Measurements from ENCODE around the gene PPP1R17.

The PPP1R17 gene

DNA sequence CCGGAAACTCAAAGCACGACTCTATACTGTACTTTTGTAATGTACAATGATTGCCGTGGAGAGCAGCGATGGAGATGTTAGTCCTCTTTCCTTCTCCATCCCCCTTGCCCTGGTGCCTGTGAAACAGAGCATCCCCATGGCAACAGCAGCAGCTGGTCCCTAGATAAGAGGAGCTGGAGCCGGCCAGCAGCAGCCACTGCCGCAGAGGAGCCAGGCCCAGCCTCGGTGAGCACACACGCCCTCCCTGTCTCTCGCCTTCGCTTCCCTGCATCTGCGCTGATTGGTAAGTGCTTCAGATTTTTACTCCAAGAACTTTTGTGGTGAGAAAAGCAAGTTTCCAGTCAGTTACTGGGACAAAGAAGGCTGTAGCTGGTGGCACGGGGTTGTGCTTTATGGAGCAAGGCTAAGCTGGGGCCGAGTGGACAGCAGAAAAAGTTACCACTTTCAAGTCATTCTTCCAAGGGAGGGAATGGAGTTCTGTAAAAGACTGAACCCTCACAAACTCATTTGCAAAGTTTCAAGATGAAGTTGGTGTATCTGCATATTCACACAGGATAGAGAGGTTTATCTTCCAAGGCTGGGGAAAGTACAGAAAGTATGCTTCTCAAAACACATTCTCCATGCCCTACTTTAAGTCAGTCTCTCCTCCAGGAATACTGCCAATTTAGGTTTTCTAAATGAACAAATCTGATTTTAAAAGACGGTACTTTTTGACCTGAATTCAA is at the start of gene PPP1R17:
PPP1R17 (plus strand) TSS at position 192 of the 725 bp plus-strand sequence. CDS start 5,227 bp downstream, outside the sequence.
- no peaks in the 10 kb centered on the region for H3K36me3 Mint-ChIP-seq (ENCODE audit: low read depth)
- no peak within 1 kb of the TSS for H3K4me3 Mint-ChIP-seq
- intact Hi-C loops (cut with micrococcal nuclease): no loop called here
- no peaks in the 10 kb centered on the region for H3K9me3 Mint-ChIP-seq
- no peak within 1 kb of the TSS for H3K27ac Mint-ChIP-seq
- H3K27me3 Mint-ChIP-seq: peaks cover 7% of the 10 kb centered on the region
- H3K4me1 Mint-ChIP-seq (ENCODE audit: low read depth): peaks cover 44% of the 10 kb centered on the region

DNA sequence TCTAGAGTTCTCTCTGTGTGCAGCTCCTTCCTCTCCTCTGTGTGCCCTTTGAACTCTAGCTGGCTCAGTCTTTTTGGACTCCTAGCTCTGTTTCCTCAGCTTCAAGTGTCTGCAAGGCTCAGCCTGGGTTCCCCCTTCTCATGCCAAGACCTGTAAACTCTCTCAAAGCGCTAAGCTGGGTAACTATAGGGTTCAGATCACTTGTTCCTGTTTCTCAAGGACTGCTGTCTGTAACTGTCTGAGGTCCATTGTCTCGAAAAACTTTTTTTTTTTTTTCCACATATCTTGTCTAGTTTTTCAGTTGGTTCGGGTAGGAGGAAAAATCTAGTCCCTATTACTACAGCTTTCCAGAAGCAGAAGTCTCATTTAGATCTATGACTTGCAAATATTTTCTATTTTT is 46.6 kb upstream of the PPP1R17 start:
- Mint-ChIP-seq H3K4me3 (no peak overlapping the region), H3K27ac (no peak overlapping the region), H3K9me3 (no peaks in the 10 kb centered on the region), H3K36me3 (ENCODE audit: low read depth) (no peaks in the 10 kb centered on the region), H3K4me1 (ENCODE audit: low read depth) (peaks cover 30% of the 10 kb centered on the region), H3K27me3 (no peaks in the 10 kb centered on the region)
- intact Hi-C loops (cut with micrococcal nuclease): no loop called here

GRCh38 chr7:31642681-31643115 is 44.3 kb upstream of the PPP1R17 start:
- intact Hi-C loops (cut with micrococcal nuclease): no loop called here
- H3K27me3 Mint-ChIP-seq: no peaks in the 10 kb centered on the region
- no peak overlapping the region for H3K4me3 Mint-ChIP-seq
- H3K9me3 Mint-ChIP-seq: no peaks in the 10 kb centered on the region
- peaks cover 35% of the 10 kb centered on the region for H3K4me1 Mint-ChIP-seq (ENCODE audit: low read depth)
- H3K27ac Mint-ChIP-seq: no peak overlapping the region
- no peaks in the 10 kb centered on the region for H3K36me3 Mint-ChIP-seq (ENCODE audit: low read depth)

GRCh38 chr7:31646942-31647341 is 40.1 kb upstream of the PPP1R17 start:
- Mint-ChIP-seq H3K4me1 (ENCODE audit: low read depth) (peaks cover 28% of the 10 kb centered on the region), H3K4me3 (no peak overlapping the region), H3K36me3 (ENCODE audit: low read depth) (no peaks in the 10 kb centered on the region), H3K27ac (no peak overlapping the region), H3K9me3 (no peaks in the 10 kb centered on the region), H3K27me3 (no peaks in the 10 kb centered on the region)
- intact Hi-C loops (cut with micrococcal nuclease): no loop called here

DNA sequence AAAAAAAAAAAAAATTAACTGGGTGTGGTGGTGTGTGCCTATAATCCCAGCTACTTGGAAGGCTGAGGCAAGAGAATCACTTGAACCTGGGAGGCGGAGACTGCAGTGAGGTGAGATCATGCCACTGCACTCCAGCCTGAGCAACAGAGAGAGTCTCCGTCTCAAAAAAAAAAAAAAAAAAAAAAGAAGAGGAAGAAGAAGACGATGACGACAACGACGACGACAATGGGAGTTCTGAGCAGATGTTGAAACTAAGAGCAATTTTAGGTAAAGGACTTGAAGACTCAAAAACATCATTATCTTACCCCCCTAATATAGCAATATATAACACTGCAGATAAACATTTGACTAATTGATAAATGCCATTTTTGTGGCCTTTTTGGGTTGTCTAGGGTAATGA is 39.5 kb upstream of the PPP1R17 start:
- no peaks in the 10 kb centered on the region for H3K9me3 Mint-ChIP-seq
- H3K4me3 Mint-ChIP-seq: no peak overlapping the region
- no peak overlapping the region for H3K27ac Mint-ChIP-seq
- peaks cover 22% of the 10 kb centered on the region for H3K4me1 Mint-ChIP-seq (ENCODE audit: low read depth)
- no peaks in the 10 kb centered on the region for H3K36me3 Mint-ChIP-seq (ENCODE audit: low read depth)
- no peaks in the 10 kb centered on the region for H3K27me3 Mint-ChIP-seq
- intact Hi-C loops (cut with micrococcal nuclease): no loop called here

GRCh38 chr7:31648288-31648687 is 38.7 kb upstream of the PPP1R17 start:
- H3K27me3 Mint-ChIP-seq: no peaks in the 10 kb centered on the region
- H3K36me3 Mint-ChIP-seq (ENCODE audit: low read depth): no peaks in the 10 kb centered on the region
- H3K4me1 Mint-ChIP-seq (ENCODE audit: low read depth): peaks cover 20% of the 10 kb centered on the region
- H3K27ac Mint-ChIP-seq: no peak overlapping the region
- no peak overlapping the region for H3K4me3 Mint-ChIP-seq
- intact Hi-C loops (cut with micrococcal nuclease): loop anchor here (1.0 kb wide), 1 partner anchor 88 kb away; no protein-coding TSS in a partner anchor
- H3K9me3 Mint-ChIP-seq: no peaks in the 10 kb centered on the region

DNA sequence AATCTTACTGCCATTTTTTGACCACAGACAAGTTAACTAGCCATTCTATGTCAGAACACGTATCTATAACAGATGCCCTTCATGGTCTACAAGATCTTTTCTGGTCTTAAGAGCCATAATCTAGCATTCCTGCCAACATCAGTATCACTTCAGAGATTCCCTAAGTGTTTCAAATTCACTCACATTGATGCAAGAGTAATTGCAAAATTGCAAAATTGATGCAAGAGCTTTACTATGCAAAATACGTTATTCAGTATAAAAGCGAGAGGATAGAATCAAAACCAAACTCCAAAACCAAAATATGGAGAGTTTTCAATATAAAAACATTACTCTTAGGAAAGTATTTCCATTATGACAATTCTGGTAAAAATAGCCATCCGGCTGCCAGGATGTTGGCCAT is 38.1 kb upstream of the PPP1R17 start:
- intact Hi-C loops (cut with micrococcal nuclease): loop anchor here (1.0 kb wide), 1 partner anchor 87 kb away; no protein-coding TSS in a partner anchor
- peaks cover 23% of the 10 kb centered on the region for H3K4me1 Mint-ChIP-seq (ENCODE audit: low read depth)
- H3K27ac Mint-ChIP-seq: no peak overlapping the region
- H3K4me3 Mint-ChIP-seq: no peak overlapping the region
- H3K9me3 Mint-ChIP-seq: no peaks in the 10 kb centered on the region
- H3K36me3 Mint-ChIP-seq (ENCODE audit: low read depth): no peaks in the 10 kb centered on the region
- no peaks in the 10 kb centered on the region for H3K27me3 Mint-ChIP-seq

DNA sequence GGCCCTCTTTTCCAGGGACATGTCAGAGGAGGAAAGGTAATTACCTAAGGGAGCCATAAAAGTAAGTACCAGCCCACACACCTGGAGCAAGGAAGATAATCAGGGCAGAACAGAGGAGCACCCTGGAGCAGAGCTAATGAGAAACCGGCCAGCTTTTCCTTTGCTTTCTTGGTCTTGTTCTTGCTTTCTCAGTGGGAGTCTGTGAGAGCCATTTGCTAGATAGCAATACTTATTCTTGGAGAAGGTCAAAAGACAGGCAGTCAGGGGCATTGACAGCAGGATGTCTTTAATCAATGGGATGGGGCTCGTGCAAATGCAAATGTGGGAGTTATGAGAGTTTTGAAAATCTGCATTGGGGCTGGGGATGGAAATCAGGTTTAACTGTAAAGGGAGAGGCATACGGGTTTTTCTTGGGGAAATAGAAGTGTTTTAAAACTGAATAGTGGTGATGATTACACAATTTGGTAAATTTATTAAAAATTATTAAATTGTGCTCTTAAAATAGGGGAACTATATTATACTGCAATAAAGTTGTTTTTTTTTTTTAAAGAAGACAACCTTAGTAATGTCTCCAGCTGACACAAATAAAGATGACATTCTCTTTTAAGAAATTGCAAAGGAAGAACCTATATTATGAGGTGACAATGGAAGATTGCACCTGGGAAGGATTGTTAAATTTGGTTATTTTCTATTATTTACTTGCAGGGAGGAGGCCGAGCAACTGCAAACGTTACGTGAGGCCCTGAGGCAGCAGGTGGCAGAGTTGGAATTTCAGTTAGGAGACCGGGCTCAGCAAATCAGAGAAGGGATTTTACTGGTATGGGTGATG is 35.6 kb upstream of the PPP1R17 start:
- Mint-ChIP-seq H3K36me3 (ENCODE audit: low read depth) (no peaks in the 10 kb centered on the region), H3K27me3 (peaks cover 7% of the 10 kb centered on the region), H3K9me3 (no peaks in the 10 kb centered on the region), H3K27ac (no peak overlapping the region), H3K4me3 (no peak overlapping the region), H3K4me1 (ENCODE audit: low read depth) (peaks cover 27% of the 10 kb centered on the region)
- intact Hi-C loops (cut with micrococcal nuclease): no loop called here

DNA sequence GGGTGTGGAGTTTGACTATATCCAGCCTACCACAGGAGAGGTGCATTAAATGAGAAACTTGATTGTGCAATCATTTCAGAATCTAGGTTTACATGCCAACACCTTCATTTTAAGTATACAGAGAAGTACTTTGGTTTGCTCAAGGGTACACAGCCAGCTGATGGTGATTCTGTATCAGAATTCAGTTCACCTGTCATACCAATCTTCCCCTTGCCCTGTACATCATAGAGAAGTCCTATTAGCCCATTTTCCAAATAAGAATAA is 35.0 kb upstream of the PPP1R17 start:
- Mint-ChIP-seq H3K4me3 (no peak overlapping the region), H3K9me3 (no peaks in the 10 kb centered on the region), H3K27ac (no peak overlapping the region), H3K36me3 (ENCODE audit: low read depth) (no peaks in the 10 kb centered on the region), H3K27me3 (peaks cover 7% of the 10 kb centered on the region), H3K4me1 (ENCODE audit: low read depth) (peaks cover 27% of the 10 kb centered on the region)
- intact Hi-C loops (cut with micrococcal nuclease): no loop called here

GRCh38 chr7:31663072-31663471 is 23.9 kb upstream of the PPP1R17 start:
- no peak overlapping the region for H3K27ac Mint-ChIP-seq
- peaks cover 10% of the 10 kb centered on the region for H3K27me3 Mint-ChIP-seq
- no peaks in the 10 kb centered on the region for H3K36me3 Mint-ChIP-seq (ENCODE audit: low read depth)
- no peak overlapping the region for H3K4me3 Mint-ChIP-seq
- intact Hi-C loops (cut with micrococcal nuclease): loop anchor here (10.0 kb wide), 1 partner anchor 222 kb away; no protein-coding TSS in a partner anchor
- peaks cover 12% of the 10 kb centered on the region for H3K9me3 Mint-ChIP-seq
- peaks cover 26% of the 10 kb centered on the region for H3K4me1 Mint-ChIP-seq (ENCODE audit: low read depth)

DNA sequence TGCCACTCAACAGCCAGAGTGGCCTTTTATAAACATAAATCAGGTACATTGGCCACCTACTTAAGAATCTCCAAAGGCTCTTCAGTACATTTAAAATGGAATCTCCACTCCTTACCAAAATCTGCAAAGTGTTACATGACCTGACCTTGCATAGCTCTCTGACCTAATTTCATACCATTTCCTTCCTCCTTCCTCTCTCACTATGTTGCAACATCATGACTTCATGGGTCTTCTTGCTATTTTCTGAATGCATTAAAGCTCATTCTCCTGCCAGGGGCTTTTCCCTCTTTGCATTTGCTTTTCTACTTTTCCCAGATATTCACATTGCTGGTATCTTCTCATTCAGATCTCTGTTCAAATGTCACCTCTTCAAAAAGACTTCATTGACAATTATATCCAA is 22.1 kb upstream of the PPP1R17 start:
- Mint-ChIP-seq H3K36me3 (ENCODE audit: low read depth) (no peaks in the 10 kb centered on the region), H3K27ac (no peak overlapping the region), H3K27me3 (peaks cover 9% of the 10 kb centered on the region), H3K4me1 (ENCODE audit: low read depth) (peaks cover 37% of the 10 kb centered on the region), H3K9me3 (peaks cover 7% of the 10 kb centered on the region), H3K4me3 (no peak overlapping the region)
- intact Hi-C loops (cut with micrococcal nuclease): loop anchor here (10.0 kb wide), 1 partner anchor 220 kb away; no protein-coding TSS in a partner anchor

DNA sequence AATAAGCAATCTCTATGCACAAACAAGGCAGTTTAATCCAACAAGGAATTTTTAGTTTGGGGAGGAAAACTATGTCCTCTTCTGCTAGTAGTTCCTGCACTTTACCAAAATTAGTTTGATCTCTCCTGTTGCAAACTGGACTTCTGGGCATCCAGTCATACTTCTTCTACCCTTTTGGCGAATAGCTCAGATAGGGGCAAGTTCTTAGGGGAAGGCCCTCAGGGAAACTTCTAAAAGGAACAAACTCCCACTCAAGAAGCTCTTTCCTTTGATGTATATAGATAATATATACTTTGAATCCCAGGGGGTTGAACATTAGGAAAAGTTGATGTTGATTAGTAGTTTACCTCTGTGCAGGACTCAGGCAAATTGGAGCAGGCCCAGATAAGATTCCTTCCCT is 21.5 kb upstream of the PPP1R17 start:
- Mint-ChIP-seq H3K27me3 (peaks cover 9% of the 10 kb centered on the region), H3K4me1 (ENCODE audit: low read depth) (peaks cover 39% of the 10 kb centered on the region), H3K27ac (no peak overlapping the region), H3K36me3 (ENCODE audit: low read depth) (no peaks in the 10 kb centered on the region), H3K9me3 (peaks cover under 1% of the 10 kb centered on the region), H3K4me3 (no peak overlapping the region)
- intact Hi-C loops (cut with micrococcal nuclease): loop anchor here (10.0 kb wide), 1 partner anchor 219 kb away; no protein-coding TSS in a partner anchor

- Mint-ChIP-seq H3K27me3 (peaks cover 21% of the 10 kb centered on the region), H3K27ac (no peak overlapping the region), H3K4me3 (no peak overlapping the region), H3K36me3 (ENCODE audit: low read depth) (no peaks in the 10 kb centered on the region), H3K9me3 (no peaks in the 10 kb centered on the region), H3K4me1 (ENCODE audit: low read depth) (peaks cover 33% of the 10 kb centered on the region)
- intact Hi-C loops (cut with micrococcal nuclease): loop anchor here (10.0 kb wide), 1 partner anchor 215 kb away; no protein-coding TSS in a partner anchor
These were observed 17.6 kb upstream of the PPP1R17 start for GRCh38 chr7:31669461-31669860.

- Mint-ChIP-seq H3K9me3 (no peaks in the 10 kb centered on the region), H3K4me1 (ENCODE audit: low read depth) (no peaks in the 10 kb centered on the region), H3K27me3 (peaks cover 45% of the 10 kb centered on the region), H3K27ac (no peak overlapping the region), H3K36me3 (ENCODE audit: low read depth) (no peaks in the 10 kb centered on the region), H3K4me3 (no peak overlapping the region)
- intact Hi-C loops (cut with micrococcal nuclease): no loop called here
These were observed 7.3 kb upstream of the PPP1R17 start for GRCh38 chr7:31679574-31680305.

All from dendritic cell treated with granulocyte-macrophage colony-stimulating factor and Interleukin-4, amounts not matched to agents 40 ng/mL and 50 ng/mL, for 4 days (primary cell).